SU-DHL-6 (cell line): ENCODE data around the gene IFT74.

Source experiments
- CTCF ChIP-seq: fragments of 200-600 bp; sonication (generic); IDR thresholded peaks from one replicate; pipeline ENCODE4 v1.5.1; 2017; ENCODE audit warnings: antibody characterized with exemption, mild to moderate bottlenecking, low read length, moderate library complexity; ENCODE audit not compliant: insufficient read depth, poor library complexity, severe bottlenecking
- EZH2phosphoT487 ChIP-seq: fragments of 200-600 bp; sonication (generic), shearing (Covaris generic); conservative IDR thresholded peaks from 2 replicates; pipeline ENCODE4 v1.6.1; 2018; ENCODE audit warnings: mild to moderate bottlenecking, antibody characterized with exemption, low read length, moderate library complexity, mixed read lengths

- TF ChIP-seq CTCF = no peak
- no peak for TF ChIP-seq EZH2phosphoT487
Measured at GRCh38 chr9:26928902-26929495, 27.2 kb upstream of the IFT74 start.
